SKM-1 treated with dmso at 0.1 percent for 144 hours (cell line): Measurements from ENCODE around the gene ZNF385C.
A peak's percentile ranks its signal among the peaks of the same experiment; 100 is the strongest.

Experiments used
- DNase-seq: peaks from one replicate; lab custom pipeline; 2025; ENCODE audit not compliant: unreplicated experiment; lab: John Stamatoyannopoulos, UW

The ZNF385C gene

DNA sequence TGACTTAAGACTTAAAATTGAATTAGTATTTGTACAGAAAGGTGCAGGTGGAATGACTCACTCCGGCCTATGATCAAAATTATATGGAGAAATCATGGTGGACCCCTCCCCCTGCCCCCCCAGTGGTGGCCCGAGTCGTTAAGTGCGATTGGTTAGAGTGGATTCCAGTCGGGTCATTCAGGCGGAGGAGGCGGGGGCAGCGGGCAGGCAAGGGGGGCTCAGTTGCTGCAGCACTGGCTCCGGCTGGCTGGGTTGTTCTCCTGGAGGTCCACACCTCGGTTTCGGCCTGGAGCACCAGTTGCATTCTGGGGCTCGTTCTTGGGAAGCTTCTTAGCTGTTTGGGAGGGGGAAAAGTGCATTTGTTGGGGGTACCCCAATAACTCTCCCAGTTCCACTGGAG lies 27.3 kb upstream of the ZNF385C start:
- DNase-seq: no peak

DNA sequence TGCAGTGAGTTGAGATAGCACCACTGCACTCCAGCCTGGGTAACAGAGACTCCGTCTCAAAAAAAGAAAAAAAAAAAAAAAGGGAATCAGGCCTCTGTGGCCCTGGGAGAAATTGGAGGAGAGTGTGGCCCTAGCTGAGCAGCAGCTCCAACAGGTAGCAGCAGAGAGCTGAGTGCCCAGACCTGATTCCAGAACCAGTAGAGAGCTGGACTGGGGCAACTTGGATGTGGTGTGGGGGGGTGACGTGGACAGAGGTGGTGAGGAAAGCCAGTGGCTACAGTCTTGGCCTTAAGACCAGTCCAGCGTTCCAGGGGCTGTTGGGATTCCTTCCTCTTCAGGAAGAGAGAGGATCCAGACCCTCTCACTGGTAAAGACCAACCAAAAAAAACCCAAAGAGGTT lies 26.0 kb upstream of the ZNF385C start:
- no peak for DNase-seq

DNA sequence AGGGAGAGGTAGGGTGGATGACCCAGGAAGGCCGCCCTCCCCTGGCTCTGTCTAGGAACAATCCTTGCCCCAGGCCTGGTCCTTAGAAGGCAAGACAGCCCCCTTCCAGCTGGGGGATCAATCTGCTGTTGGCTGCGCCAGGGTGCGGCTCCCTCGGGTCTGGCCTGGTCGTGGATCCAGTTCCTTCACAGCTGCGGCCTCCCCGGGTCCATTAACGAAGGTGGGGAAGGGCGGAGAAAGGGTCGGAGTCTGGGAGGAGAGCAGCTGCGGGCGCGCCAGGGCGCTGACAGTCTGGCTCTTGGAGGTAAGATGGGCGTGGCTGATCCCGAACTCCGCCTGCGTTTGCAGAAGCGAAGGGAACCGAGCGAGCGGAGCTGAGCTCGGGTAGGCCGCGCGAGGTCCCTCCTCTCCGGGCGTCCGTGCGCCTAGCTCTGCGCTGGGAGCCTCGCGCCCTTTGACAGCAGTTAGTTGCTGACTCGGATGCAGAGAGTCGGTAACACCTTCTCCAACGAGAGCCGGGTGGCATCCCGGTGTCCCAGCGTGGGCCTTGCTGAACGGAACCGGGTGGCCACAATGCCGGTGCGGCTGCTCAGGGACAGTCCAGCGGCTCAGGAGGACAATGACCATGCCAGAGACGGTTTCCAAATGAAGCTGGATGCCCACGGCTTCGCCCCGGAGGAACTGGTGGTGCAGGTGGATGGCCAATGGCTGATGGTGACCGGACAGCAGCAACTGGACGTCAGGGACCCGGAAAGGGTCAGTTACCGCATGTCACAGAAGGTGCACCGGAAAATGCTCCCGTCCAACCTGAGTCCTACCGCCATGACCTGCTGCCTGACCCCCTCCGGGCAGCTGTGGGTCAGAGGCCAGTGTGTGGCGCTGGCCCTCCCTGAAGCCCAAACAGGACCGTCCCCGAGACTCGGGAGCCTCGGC lies 24.4 kb upstream of the ZNF385C start, which contains the start of gene HSPB9:
Gene HSPB9 (plus strand): TSS at position 434 of the 933 bp plus-strand sequence. CDS start 47 bp downstream, at position 481.
- no peak for DNase-seq

DNA sequence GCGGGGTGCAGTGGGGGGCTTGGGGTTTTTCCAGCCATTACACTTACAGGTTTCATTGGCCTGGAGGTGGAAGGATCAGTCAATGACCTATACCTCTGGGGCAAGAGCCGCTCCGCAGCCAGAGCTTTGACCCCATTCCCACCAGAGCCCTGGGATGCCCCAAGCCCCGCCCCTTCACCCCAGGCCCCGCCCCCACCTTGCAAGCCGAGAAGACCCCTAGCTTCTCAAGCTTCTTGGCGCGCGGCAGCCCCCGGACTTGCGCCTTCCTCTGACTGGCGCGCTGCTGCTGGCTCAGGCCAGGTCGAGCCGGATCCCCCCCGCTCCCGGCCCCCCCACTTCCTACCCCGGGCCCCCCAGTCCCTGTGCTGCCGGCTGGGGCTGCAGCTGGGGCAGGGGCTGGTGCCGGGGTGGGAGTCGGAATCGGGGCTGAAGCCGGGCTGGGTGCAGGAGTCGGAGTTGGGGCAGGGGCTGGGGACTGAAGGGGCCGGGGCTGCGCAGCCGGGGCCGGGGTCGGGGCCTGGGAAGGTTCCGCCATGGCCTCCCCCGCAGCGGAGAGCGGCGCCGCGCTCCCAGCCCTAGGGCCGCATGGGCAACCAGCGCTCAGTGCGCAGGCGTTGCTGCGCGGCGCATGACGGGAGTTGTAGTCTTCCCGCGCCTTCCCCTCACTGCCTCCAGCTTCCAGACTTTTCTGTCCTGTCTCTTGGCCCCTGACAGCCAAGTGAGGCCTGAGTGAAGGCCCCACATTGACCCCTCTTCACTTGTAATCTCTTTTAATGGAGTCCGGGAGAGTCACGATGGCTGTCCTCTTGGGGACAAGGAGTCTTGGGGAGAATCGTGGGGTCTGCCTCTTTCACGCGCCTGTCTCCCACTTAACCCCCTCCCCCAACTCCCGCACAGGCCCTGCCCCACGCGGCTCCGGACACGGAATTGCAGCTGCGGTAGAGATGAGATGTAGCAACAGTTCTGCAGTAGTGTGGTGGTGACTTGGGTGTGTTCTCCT lies 22.8 kb upstream of the ZNF385C start, which contains the start of gene KAT2A:
Gene KAT2A (minus strand): TSS at position 598 of the 1,000 bp plus-strand sequence. CDS start 63 bp downstream, at position 535.
- peak; percentile 81 for DNase-seq

DNA sequence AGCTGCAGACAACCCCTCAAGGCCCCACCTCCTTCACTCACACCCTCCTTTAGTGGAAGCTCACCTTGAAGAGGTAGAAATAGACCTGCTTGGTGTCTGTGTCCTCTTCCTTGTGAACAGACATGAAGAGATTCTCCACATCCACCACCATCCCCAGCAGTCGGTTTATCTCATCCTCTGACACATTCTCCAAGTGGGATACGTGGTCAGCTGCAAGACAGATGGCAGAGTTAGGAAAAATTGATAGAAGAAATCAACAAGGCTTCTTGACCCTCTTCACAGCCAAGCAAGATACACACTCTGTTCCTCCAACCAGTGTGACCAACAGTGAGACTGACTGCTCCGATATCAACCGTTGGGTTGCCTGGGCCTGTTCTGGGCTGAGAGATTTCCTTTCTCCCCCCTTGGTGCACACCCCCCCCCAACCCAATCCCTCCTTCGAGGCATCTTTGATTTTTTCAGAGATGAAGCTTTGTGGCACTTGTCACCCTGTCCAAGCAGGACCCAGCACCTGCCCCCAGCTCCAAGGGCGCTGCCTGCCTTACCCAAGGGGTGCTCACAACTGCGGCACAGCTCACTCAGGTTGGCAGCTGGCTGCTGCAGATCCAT lies 22.0 kb upstream of the ZNF385C start:
- DNase-seq: no peak

DNA sequence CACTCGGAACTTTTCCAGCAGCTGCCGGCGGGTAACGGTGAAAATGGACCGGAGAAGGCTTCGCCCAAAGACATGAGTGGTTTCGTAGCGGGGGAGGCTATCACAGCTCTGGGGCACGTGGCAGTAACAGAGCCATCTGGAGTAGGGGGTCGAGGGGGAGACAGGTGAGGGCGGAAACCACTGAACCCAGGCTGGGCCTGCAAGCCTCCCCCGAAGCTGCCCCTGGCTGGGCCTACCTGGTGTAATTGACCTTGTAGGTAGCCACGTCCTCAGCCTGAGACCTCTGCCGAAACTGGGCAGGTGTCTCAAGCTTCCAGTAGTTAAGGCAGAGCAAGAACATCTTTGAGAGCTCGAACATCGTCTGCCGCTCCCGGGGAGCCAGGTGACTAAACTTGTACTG lies 21.0 kb upstream of the ZNF385C start:
- no peak for DNase-seq

DNA sequence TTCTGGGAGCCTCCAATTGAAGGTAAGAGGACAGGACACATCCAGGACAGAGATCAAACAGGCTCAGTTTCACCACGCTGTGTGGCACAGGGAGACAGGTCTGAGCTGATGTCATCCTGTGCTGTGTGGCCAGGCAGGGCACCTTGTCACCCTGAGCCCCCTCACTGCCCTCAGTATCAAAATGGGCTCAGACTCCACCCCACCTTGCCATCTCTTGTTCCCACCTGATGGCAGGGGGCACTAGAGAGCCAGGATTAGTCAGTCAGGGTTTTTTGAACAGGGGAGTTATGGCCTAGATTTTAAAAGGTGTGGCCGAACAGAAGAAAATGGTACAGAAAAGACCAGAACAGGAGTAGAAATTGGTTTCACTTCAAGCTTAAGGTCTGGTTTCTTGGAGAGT lies 20.3 kb upstream of the ZNF385C start:
- peak; percentile 6 for DNase-seq

DNA sequence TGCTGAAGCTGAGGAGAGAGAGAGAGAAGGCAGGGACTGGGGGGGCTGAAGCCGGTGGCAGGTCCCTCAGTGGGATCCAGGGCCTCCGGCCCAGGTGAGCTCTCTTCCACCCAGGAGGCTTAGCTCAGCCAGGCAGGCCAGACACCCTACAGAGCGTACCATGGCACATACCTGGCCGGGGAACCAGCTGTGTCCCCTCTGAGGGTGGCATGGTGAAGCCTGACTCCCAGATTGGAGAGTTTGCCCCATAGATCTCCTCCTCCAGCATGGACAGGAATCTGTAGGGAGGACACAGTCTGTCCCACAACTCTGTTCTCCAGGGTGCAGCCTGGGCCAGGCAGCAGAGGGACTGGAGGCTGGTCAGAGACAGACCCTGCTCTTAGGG lies 19.8 kb upstream of the ZNF385C start:
- no peak for DNase-seq

DNA sequence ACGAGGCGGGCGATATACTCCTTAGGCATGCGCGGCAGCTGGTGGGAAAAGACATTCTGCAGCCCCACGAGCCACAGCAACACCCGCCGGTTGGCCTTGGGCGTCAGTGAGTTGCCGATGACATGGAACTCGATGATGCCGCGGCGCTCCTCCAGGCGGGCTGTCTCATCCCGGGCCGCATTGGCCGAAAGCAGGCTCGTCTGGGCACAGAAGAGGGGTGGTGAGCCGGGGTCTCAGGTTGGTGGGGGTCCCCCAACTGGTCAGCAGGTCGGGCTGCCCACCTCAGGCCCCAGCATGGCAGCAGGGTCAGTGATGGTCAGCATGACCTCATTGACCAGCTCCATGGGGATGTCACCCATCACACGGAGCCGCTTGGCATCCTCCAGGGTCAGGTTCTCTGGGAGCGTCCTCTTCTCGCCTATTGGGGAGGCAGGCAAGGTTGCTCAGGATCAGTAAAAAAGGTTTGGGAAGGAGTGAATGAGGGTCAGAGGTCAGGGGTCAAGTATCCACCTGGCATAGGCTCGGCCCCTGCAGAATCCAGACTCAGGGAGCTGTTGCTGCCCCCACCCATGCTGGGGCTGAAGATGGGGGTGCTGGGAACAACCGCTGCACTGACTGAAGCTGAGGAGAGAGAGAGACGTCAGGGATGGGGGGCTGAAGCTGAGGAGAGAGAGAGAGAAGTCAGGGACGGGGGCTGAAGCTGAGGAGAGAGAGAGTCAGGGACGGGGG lies 19.3 kb upstream of the ZNF385C start:
- no peak for DNase-seq

DNA sequence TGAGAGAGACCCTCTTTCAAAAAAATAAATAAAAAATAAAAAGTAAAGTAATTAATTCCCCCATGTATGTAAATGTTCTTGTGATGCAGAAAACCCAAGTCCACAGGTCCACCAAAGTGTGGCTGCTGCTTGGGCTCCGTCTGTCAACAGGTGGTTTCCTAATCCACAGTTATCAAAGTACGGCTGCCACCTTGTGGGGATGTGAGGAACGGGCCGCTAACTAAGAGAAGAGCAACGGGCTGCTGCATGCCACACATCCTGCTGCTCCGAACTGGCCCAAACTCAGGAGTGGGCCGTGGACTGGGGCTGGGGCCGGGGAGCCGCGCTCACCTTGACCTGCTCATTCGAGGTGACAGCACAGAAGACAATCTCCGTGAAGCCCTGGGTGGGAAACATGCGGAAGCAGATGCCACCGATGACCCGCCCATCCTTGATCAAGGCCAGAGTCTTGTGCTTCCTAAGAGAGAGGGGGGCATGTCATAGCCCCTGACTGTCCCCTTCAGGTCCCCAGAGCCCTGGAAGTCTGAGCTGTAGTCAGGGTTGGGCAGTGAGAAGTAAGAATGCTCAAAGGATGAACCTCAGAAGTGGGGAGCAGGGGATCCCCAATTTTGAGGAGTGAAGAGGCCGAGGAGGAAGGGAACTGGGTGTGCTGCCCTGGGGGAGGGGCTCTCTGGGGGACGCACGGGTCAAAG lies 18.6 kb upstream of the ZNF385C start:
- DNase-seq: peak; percentile 71

DNA sequence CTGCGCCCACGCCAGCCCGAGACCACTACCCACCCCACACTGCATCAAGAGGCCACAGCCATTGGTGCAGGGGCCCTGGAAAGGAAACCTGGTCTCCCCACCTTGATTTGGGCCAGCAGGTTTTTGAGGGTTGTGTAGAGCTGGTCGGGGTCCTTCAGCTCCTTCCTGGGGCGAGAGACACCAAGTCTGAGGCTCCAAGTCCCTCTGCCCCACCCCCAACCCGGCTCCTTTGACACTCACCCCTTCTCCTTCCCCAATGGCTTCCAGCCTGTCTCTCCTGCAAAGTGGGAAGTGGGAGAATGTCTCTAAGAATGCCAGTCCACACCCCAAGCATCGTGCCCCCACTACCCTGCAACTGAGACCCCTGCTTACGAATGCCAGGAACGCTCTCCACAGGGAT lies 15.8 kb upstream of the ZNF385C start:
- no peak for DNase-seq

DNA sequence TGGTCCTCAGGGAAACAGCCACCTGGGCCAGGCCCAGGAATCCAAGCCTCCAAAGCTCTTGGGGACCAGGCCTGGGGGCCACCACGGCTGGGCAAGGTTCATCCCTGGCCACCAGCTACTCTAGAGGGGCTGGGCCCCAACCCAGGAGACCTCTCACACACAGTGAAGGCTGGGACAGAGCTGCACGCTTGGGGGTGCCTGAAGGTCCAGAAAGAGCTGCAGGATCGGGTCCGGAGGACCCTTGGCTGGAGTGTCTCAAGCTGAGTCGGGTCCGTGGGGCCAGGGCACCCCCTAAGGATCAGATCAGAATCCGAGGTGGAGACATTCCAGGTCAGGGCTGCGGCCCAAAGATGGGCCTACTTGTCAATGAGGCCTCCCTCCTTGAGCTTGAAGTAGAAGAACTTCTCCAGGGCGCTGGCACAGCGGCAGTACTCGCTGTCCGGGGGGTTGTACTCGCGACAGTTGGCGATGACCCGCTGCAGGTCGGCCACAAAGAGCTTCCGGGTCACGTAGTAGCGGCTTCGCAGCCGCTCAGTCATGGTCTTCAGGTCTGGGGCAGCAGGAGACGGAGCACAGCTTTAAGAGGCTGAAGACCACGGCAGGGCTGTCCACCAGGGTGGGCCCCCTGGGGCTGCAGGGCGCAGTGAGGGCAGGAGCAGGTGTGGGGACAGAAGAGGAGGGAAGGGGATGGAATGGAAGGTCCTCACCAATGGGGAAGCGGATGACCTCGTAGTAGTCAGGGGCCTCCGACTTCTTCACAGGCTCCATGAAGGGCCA lies 15.2 kb upstream of the ZNF385C start:
- no peak for DNase-seq

DNA sequence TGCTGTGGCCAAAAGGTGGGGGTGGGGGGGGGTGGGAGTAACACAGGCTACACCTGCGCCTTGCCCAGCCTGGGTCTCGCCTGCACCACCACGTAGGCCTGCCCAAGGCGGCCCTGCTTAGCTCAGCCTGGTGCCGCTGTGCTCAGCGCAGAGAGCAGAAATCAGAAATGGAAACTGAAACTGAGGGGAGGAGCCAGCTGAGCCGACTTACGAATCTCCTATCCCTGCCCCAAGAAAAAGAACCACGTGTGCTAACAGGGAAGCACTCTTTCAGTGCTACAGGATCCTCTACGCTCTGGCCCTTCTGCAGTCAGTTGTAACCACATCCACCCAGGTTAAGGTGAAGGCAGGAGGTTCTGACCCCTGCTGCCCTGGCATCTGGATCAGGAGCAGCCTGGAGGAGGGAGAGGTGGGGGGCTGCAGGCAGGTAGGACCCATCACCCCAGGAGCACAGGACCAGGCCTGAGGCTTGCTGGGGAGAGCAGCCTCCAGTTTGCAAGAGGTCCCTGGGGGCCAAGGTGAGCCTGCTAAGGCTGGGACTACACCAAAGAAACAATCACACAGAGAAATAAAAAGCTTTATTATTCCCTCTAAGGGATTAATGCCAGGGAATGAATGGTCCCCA lies 14.4 kb upstream of the ZNF385C start, which contains the start of gene DHX58:
Gene DHX58 (minus strand): TSS at position 163 of the 625 bp plus-strand sequence. CDS start 822 bp downstream, outside the sequence.
- DNase-seq: peak; percentile 80

DNA sequence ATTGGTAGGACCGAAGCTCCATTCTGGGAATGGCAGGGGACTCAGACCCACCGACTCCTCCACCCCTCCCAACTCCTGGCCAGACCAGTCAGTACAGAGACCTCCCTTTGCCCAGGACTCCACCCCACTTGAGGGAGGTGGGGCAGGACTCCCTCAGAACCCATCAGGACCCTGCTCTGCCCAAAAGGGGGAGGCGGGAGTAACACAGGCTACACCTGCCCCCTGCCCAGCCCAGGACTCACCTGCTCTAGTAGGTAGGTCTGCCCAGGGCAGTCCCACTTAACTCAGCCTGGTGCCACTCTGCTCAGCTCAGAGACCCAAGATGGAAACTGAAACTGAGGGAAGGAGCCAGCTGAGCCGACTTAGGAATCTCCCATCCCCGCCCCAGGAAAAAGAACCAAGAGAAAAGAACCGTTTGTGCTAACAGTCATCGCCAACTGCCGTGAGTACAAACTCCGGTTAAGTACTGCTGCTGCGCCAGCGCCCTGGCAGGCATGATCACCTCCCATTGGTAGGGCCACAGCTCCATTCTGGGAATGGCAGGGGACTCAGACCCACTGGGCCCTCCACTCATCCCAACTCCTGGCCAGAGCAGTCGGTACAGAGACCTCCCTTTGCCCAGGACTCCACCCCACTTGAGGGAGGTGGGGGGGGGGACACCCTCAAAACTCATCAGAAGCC lies 13.7 kb upstream of the ZNF385C start:
- no peak for DNase-seq

DNA sequence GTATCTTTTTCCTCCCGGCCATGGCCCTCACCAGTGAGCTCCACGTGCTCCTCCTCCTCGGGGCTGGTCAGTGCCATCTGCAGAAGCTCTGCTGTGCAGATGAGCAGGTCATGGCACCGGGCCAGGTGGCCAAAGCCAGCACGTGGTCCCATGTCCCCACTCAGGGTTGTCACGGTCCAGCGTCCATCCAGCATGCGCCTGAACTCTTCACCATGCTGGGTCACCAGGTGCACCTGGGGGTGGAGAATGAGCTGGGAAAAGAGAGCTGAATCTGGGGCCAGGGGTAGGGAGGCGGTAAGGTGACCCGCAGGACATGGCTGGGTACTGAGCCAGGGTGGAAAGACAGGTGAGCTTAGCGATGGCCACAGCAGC lies 13.0 kb upstream of the ZNF385C start:
- no peak for DNase-seq

DNA sequence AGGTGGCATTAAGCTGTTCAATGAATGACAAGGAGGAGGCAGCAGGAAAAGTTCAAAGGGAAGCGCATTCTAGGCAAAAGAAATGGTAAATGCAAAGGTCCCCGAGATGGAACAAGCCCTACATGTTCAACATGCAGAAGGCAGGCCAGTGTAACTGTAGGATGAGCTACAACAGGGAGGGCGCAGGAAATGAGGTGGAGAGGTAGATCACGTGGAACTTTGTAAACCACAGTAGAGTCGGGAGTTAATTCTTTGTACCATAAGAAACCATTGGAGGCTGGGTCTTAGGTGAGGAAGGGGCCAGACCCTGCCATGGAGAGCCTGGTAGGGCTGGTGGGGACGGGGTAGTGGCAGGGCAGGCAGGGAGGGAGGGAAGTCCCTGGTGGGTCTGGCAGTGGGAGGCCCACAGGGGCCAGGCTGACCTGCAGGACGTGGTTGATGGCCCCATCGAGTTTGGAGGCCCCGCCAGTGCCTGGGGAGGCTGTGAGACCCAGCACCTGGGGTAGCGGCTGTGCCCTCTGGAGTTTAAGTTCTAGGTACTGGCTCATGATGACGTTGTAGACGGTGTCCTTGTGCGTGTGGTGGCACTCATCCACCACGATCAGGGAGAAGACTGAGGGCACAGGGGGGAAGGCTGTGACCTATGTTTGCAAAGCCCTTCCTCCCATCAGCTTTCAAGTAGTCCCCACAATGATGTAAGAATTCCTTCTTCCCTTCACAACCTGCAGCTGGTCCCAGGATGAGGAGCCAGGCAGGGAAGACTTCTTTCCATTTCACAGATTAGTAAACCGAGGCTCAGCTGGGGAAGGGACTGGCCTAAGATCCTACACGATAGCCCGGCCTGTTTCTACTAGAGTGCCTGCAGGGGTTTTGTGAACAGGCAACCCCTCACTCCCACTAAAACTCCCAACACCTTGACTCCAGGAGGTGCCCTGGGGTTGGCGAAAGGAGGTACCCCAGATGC lies 12.3 kb upstream of the ZNF385C start:
- DNase-seq: no peak

DNA sequence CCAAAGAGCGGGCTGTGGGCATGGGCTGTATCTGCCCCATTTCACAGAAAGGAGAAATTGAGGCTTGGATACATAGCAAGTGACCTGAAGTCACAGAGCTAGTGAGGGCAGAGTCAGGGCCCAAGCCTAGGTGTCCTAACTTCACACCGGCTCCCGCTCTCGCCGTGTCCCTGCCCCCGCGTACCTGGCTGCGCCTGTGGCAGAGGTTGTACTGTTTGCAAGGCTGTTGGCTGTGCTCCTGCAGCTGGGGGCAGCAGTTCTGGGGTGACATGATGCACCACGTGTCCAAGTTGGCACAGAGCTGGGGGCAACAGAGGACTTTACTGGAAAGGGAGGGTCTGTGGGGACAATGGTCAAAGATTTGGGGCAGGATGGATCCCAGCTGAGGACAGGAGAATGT lies 10.8 kb upstream of the ZNF385C start:
- DNase-seq: no peak
